Prostate gland (tissue), 2 donors: ENCODE results near the gene SMYD2. TPM values are rescaled to one million over a fixed set of nuclear protein-coding genes. Genes with fewer than 3 reads are reported as not detected.

Experiments used
- DNase-seq: peaks from one replicate; pipeline ENCODE4 v3.0.0-alpha.2; 2019; ENCODE audit warnings: low spot score
- H3K27ac ChIP-seq, 2 donors: fragments of 200-600 bp; sonication (generic); 2 replicates each; pipeline ENCODE4 v1.5.1; 2017 to 2019
- H3K27me3 ChIP-seq: fragments of 200-600 bp; sonication (generic); replicated peaks from 2 replicates; pipeline ENCODE4 v1.5.1; 2019; ENCODE audit not compliant: insufficient read depth
- H3K36me3 ChIP-seq, 2 donors: fragments of 200-600 bp; sonication (generic); 1 replicate in 1 of 2; 2 replicates in 1 of 2; pipeline versions ENCODE4 v1.5.1 to v1.8.1; 2017 to 2019
- H3K4me1 ChIP-seq: fragments of 200-600 bp; sonication (generic); replicated peaks from 2 replicates; pipeline ENCODE4 v1.5.1; 2019
- H3K4me3 ChIP-seq, 2 donors: fragments of 200-600 bp; sonication (generic); 2 replicates each; pipeline ENCODE4 v1.5.1; 2017 to 2019
- H3K9me3 ChIP-seq: fragments of 200-600 bp; sonication (generic); 2 replicates; pipeline ENCODE4 v1.5.1; 2017
- POLR2A ChIP-seq: fragments of 450-650 bp; IDR thresholded peaks from one replicate; pipeline ENCODE4 v1.6.1; 2016; ENCODE audit warnings: antibody characterized with exemption, mild to moderate bottlenecking
- POLR2AphosphoS5 ChIP-seq: sonication (generic); formaldehyde crosslinking; IDR thresholded peaks from one replicate; pipeline ENCODE4 v1.6.1; 2017; ENCODE audit warnings: antibody characterized with exemption
- WGBS: methylation state at CpG from one replicate; pipeline ENCODE4 v1.1.5; 2018; 5-methylcytosine and 5-hydroxymethylcytosine counted together
- intact Hi-C: fragments of 100-400 bp; cut with DNase I; formaldehyde crosslinking; loops from one replicate; pipeline ENCODE4 v1.14.2; 2022
- total RNA-seq, 2 donors: library from RNA; depleted of rRNA; stranded (reverse); fragments of >200 nt; gene quantifications; one replicate each; pipeline ENCODE4 v1.1.0, GENCODE V29; 2016
- TF ChIP-seq, protein P1 (sequence below), 4 experiments: fragments of 200-600 bp in 2 of 4; fragments of 450-650 bp in 2 of 4; sonication (generic) in 2 of 4; IDR thresholded peaks; 1 replicate in 3 of 4; 2 replicates in 1 of 4; pipeline ENCODE4 v1.5.1; 2016 to 2019; ENCODE audit warnings: antibody characterized with exemption in 4 of 4, mild to moderate bottlenecking in 2 of 4, moderate library complexity in 2 of 4

The SMYD2 gene
- total RNA-seq, 2 donors from 2014 or later: 18.6 to 50.4 TPM

DNA sequence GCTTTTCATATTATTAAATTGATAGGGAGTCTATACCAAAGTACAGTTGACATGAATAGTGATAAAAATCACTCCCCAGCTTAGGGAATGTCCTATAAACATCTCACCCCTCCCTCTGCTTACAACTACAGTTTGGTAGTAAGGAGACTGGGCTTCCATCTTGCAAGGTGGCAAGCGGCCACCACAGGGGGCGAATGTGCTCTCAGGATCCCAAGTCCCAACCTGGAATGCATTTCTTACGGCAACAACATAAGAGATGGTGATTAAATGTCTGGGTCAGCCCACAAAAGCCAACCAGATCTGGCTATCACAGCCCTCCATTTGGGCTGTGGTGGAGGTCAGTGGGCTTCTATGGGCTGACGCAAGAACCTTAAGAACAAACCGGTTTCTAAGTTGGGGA is 68.0 kb downstream of the SMYD2 start:
- intact Hi-C loops: no loop called here
- Histone ChIP-seq H3K9me3 (no peaks in the 10 kb centered on the region), H3K27ac (no peak overlapping the region), H3K4me3 (no peak overlapping the region), H3K27me3 (no peaks in the 10 kb centered on the region), H3K4me1 (no peaks in the 10 kb centered on the region), H3K36me3 (no peaks in the 10 kb centered on the region)
- 88% methylated on average over 5 of the region's 5 CpGs for WGBS
- DNase-seq: no peak
- TF ChIP-seq POLR2A (no peak), POLR2AphosphoS5 (no peak)
- TF ChIP-seq, protein P1, sequence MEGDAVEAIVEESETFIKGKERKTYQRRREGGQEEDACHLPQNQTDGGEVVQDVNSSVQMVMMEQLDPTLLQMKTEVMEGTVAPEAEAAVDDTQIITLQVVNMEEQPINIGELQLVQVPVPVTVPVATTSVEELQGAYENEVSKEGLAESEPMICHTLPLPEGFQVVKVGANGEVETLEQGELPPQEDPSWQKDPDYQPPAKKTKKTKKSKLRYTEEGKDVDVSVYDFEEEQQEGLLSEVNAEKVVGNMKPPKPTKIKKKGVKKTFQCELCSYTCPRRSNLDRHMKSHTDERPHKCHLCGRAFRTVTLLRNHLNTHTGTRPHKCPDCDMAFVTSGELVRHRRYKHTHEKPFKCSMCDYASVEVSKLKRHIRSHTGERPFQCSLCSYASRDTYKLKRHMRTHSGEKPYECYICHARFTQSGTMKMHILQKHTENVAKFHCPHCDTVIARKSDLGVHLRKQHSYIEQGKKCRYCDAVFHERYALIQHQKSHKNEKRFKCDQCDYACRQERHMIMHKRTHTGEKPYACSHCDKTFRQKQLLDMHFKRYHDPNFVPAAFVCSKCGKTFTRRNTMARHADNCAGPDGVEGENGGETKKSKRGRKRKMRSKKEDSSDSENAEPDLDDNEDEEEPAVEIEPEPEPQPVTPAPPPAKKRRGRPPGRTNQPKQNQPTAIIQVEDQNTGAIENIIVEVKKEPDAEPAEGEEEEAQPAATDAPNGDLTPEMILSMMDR (IDR thresholded peaks at IDR 0.05): no peak

DNA sequence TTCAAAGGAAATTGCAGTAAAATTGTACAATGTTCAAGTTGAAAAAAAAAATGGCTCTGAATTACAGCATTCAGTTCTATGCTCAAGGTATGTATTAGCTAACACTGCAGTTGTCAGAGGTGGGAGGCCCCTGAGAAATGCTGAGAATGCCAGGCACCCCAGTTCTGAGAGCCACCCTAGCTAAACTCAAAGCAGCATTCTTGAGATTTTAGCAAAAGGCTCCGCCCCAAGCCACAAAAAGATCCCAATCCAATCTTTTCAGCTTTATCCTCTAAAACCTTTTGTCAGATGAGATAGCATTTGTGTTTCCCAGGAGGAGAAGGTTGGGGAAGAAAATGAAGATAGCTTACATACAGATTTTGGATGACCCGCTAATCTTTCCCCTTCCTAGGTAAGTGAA is 68.8 kb downstream of the SMYD2 start:
- intact Hi-C loops: no loop called here
- no peak overlapping the region for H3K4me3 ChIP-seq
- H3K9me3 ChIP-seq: no peaks in the 10 kb centered on the region
- no peaks in the 10 kb centered on the region for H3K27me3 ChIP-seq
- no peaks in the 10 kb centered on the region for H3K4me1 ChIP-seq
- no peak for DNase-seq
- TF ChIP-seq POLR2AphosphoS5: no peak
- TF ChIP-seq POLR2A: no peak
- TF ChIP-seq, protein P1 (IDR thresholded peaks at IDR 0.05): no peak
- 91% methylated on average over 2 of the region's 2 CpGs for WGBS
- no peak overlapping the region for H3K27ac ChIP-seq
- H3K36me3 ChIP-seq: no peaks in the 10 kb centered on the region

DNA sequence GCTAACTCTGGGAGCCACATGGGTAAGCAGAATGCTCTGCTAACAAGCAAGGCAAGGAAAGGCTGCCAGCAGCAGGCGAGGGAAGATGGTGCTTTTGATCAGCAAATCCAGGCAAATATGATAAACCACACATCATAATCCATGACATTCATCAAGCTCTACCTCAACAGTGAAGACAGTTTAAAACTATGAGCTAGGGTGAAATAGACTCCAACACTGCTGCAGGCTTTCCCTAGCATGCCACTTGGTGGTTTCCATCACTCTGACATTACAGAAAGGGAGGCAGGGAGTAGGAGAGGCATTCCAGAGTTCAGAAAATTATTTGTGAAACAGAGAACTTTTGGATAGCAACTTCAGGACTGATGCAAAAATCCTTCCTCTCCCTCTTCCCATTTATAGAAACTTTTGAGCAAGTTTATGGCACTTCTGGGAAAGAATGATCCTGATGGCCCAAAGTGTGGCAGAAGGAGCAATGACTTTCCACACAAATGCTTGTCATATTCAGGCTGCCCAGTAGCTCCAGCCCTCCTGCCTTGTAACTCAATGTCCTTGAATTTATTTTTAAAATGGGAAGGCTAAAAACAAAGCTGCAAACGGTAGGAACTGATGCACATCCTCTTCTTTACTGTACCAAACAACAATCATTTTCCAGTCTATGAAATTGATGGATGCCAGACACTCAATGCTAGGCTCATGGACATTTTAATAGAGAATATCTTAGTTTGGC is 70.8 kb downstream of the SMYD2 start:
- intact Hi-C loops: no loop called here
- H3K4me1 ChIP-seq: no peaks in the 10 kb centered on the region
- no peaks in the 10 kb centered on the region for H3K9me3 ChIP-seq
- TF ChIP-seq, protein P1 (IDR thresholded peaks at IDR 0.05): no peak
- TF ChIP-seq POLR2A (no peak), POLR2AphosphoS5 (no peak)
- H3K4me3 ChIP-seq: no peak overlapping the region
- no peak for DNase-seq
- no peak overlapping the region for H3K27ac ChIP-seq
- WGBS: 66% methylated on average over 2 of the region's 2 CpGs
- no peaks in the 10 kb centered on the region for H3K36me3 ChIP-seq
- H3K27me3 ChIP-seq: no peaks in the 10 kb centered on the region

DNA sequence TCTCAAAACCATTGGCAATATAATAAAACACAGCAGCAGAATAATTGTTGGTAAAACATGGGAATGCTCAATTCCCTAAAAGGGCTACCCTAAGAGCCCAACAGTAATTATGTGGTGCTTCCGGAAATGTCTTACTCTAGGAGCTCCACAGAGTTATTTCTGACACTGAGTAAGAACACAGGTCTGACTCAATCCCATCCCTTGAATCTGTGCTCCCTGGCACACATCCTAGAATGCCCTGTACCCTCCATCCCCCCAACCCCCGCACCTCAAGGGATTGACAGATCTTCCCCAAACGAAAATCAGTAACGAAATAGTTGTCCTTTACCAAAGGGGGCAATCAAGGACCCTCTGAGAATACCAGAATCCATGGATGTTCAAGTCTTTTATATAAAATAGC is 71.9 kb downstream of the SMYD2 start:
- DNase-seq: no peak
- Histone ChIP-seq H3K36me3 (no peaks in the 10 kb centered on the region), H3K27me3 (no peaks in the 10 kb centered on the region), H3K27ac (no peak overlapping the region), H3K9me3 (no peaks in the 10 kb centered on the region), H3K4me3 (no peak overlapping the region), H3K4me1 (no peaks in the 10 kb centered on the region)
- no peak for TF ChIP-seq POLR2A
- TF ChIP-seq, protein P1 (IDR thresholded peaks at IDR 0.05): no peak
- TF ChIP-seq POLR2AphosphoS5: no peak
- 91% methylated on average over 4 of the region's 4 CpGs for WGBS
- intact Hi-C loops: no loop called here
